SK-N-SH (cell line): ENCODE data around the gene SPAST. TPM values are rescaled to one million over a fixed set of nuclear protein-coding genes. Genes with fewer than 3 reads are reported as not detected.
"Not testable (repeated sequence)": the region's sequence is repeated elsewhere in the genome, so short reads cannot be mapped to it uniquely, and the experiment has no call there.

Source experiments
- CTCF ChIA-PET: fragments of 300-600, 350-600 bp; formaldehyde crosslinking; extraction: SDS; loops from one replicate; lab custom pipeline; 2021; lab: Yijun Ruan, JAX
- POLR2A ChIA-PET: fragments of 350-600 bp; sonication (Branson Sonifier 250); formaldehyde crosslinking; extraction: SDS; loops from one replicate; lab custom pipeline; 2020; ENCODE audit warnings: antibody characterized with exemption, inconsistent platforms; lab: Yijun Ruan, JAX
- DNase-seq: peaks from one replicate; pipeline ENCODE4 v3.0.0; 2012
- H2AFZ ChIP-seq: fragments of 200-600 bp; sonication (generic); 2 replicates; pipeline ENCODE4 v1.8.1; 2016; ENCODE audit warnings: antibody characterized with exemption, mild to moderate bottlenecking, low read depth
- H3F3A ChIP-seq: fragments of 200-600 bp; sonication (generic); replicated peaks from 2 replicates; pipeline ENCODE3; 2016; ENCODE audit warnings: antibody characterized with exemption, mild to moderate bottlenecking; ENCODE audit not compliant: insufficient read depth
- H3K27ac ChIP-seq, 2 experiments: fragments of 200-500 bp in 1 of 2; fragments of 200-600 bp in 1 of 2; sonication (Bioruptor generic) in 1 of 2; sonication (generic), shearing (Covaris generic) in 1 of 2; 2 replicates each; pipeline versions ENCODE4 v1.5.1 to v1.6.1; 2014 to 2016; ENCODE audit warnings: low read depth in 2 of 2, inconsistent platforms in 1 of 2, low read length in 1 of 2, mild to moderate bottlenecking in 1 of 2, mixed read lengths in 1 of 2
- H3K27me3 ChIP-seq: fragments of 200-600 bp; sonication (generic), shearing (Covaris generic); 2 replicates; pipeline ENCODE4 v1.6.1; 2016; ENCODE audit warnings: mixed run types; ENCODE audit not compliant: insufficient read depth
- H3K36me3 ChIP-seq, 2 experiments: fragments of 200-500 bp in 1 of 2; fragments of 200-600 bp in 1 of 2; sonication (Bioruptor generic) in 1 of 2; sonication (generic) in 1 of 2; replicated peaks in 1 of 2; 2 replicates each; pipeline versions ENCODE3 to v1.5.1; 2014 to 2016; ENCODE audit warnings: low read length in 1 of 2, mild to moderate bottlenecking in 1 of 2; ENCODE audit not compliant: insufficient read depth in 2 of 2, control insufficient read depth in 1 of 2
- H3K4me1 ChIP-seq, 2 experiments: fragments of 200-500 bp in 1 of 2; fragments of 200-600 bp in 1 of 2; sonication (Bioruptor generic) in 1 of 2; sonication (generic), shearing (Covaris generic) in 1 of 2; 2 replicates each; pipeline versions ENCODE4 v1.5.1 to v1.6.1; 2014 to 2016; ENCODE audit warnings: low read depth in 1 of 2, low read length in 1 of 2, mixed run types in 1 of 2; ENCODE audit not compliant: insufficient read depth in 2 of 2, control insufficient read depth in 1 of 2
- H3K4me2 ChIP-seq: fragments of 200-600 bp; sonication (generic), shearing (Covaris generic); 2 replicates; pipeline ENCODE4 v1.6.1; 2017; ENCODE audit warnings: mixed run types
- H3K4me3 ChIP-seq, 2 experiments: fragments of 200-500 bp in 1 of 2; fragments of 200-600 bp in 1 of 2; sonication (Bioruptor generic) in 1 of 2; sonication (generic), shearing (Covaris generic) in 1 of 2; 2 replicates each; pipeline versions ENCODE4 v1.5.1 to v1.8.1; 2014 to 2016; ENCODE audit warnings: low read depth in 2 of 2, inconsistent platforms in 1 of 2, low read length in 1 of 2, mild to moderate bottlenecking in 1 of 2, mixed read lengths in 1 of 2, moderate library complexity in 1 of 2
- H3K79me2 ChIP-seq: fragments of 200-600 bp; sonication (generic); 2 replicates; pipeline ENCODE4 v1.8.1; 2017; ENCODE audit warnings: mild to moderate bottlenecking; ENCODE audit not compliant: insufficient read depth
- H3K9ac ChIP-seq: fragments of 200-600 bp; sonication (generic); 2 replicates; pipeline ENCODE4 v1.6.1; 2017; ENCODE audit warnings: mixed run types
- H3K9me2 ChIP-seq: fragments of 200-600 bp; sonication (generic); 2 replicates; pipeline ENCODE4 v1.6.1; 2017; ENCODE audit warnings: mixed run types
- H3K9me3 ChIP-seq: fragments of 200-600 bp; sonication (generic); 2 replicates; pipeline ENCODE4 v1.6.1; 2017; ENCODE audit warnings: mixed run types, mild to moderate bottlenecking, moderate library complexity
- H4K20me1 ChIP-seq: fragments of 200-600 bp; sonication (generic); 2 replicates; pipeline ENCODE4 v1.6.1; 2017; ENCODE audit warnings: mild to moderate bottlenecking, mixed run types; ENCODE audit not compliant: insufficient read depth
- EP300 ChIP-seq, 2 experiments: IDR thresholded peaks; 2 replicates each; pipeline versions ENCODE4 v1.4.0 to v1.6.1; 2012; ENCODE audit warnings: borderline replicate concordance in 1 of 2, low read depth in 1 of 2, low read length in 1 of 2
- FOXJ3 ChIP-seq: sonication (generic); formaldehyde crosslinking; IDR thresholded peaks from 2 replicates; pipeline ENCODE4 v1.5.1; 2020; ENCODE audit warnings: mild to moderate bottlenecking, missing genetic modification reagents
- IRF3 ChIP-seq: fragments of 150-350 bp; IDR thresholded peaks from 2 replicates; pipeline ENCODE4 v1.6.1; 2016; ENCODE audit warnings: mild to moderate bottlenecking, low read depth, low read length
- PBX3 ChIP-seq: IDR thresholded peaks from 2 replicates; pipeline ENCODE4; 2012
- POLR2AphosphoS5 ChIP-seq: IDR thresholded peaks from 2 replicates; pipeline ENCODE4 v1.6.1; 2012; ENCODE audit warnings: low read depth, low read length
- TAF1 ChIP-seq: IDR thresholded peaks from 2 replicates; pipeline ENCODE4 v1.6.1; 2012; ENCODE audit warnings: low read depth, mild to moderate bottlenecking, low read length, moderate library complexity, borderline replicate concordance
- TCF12 ChIP-seq: IDR thresholded peaks from 2 replicates; pipeline ENCODE4 v1.4.0; 2012
- USF1 ChIP-seq: IDR thresholded peaks from 2 replicates; pipeline ENCODE4 v1.4.0; 2012; ENCODE audit warnings: low read depth, borderline replicate concordance
- USF2 ChIP-seq: fragments of 150-350 bp; IDR thresholded peaks from 2 replicates; pipeline ENCODE4 v1.6.1; 2017; ENCODE audit warnings: antibody characterized with exemption, low read length, low read depth, borderline replicate concordance
- ZBTB33 ChIP-seq: IDR thresholded peaks from 2 replicates; pipeline ENCODE4 v1.4.0; 2012; ENCODE audit warnings: low read depth, borderline replicate concordance
- WGBS: methylation state at CpG from one replicate; pipeline ENCODE4 v1.1.6; 2017; ENCODE audit warnings: low lambda C conversion rate; 5-methylcytosine and 5-hydroxymethylcytosine counted together
- polyA plus RNA-seq, 3 experiments: library from polyadenylated mRNA; depleted of rRNA; stranded (reverse); fragments of >200 nt; gene quantifications; 2 replicates each; pipeline ENCODE4 v1.2.3, GENCODE V29; 2012

Gene SPAST
- polyA plus RNA-seq, 1 of the 3 experiments (the other 2 are of a cell fraction): 6.1 TPM

GRCh38 chr2:32135409-32135808, 72.1 kb downstream of the SPAST start (continued):
- TF ChIP-seq IRF3 (no peak), FOXJ3 (CRISPR knock-in tag) (no peak), USF2 (no peak), PBX3 (no peak), POLR2AphosphoS5 (no peak), ZBTB33 (no peak), USF1 (no peak), EP300 (IDR thresholded peaks at IDR 0.05; ENCODE audit: borderline replicate concordance in 1 of 2, low read depth in 1 of 2, low read length in 1 of 2) (no peak), TAF1 (no peak)

- no peak overlapping the region for H3K4me3 ChIP-seq
- H3K9me3 ChIP-seq: no peaks in the 10 kb centered on the region
- no peaks in the 10 kb centered on the region for H3K27me3 ChIP-seq
- H3K79me2 ChIP-seq: no peaks in the 10 kb centered on the region
- 73% methylated on average over 4 of the region's 4 CpGs for WGBS
- peak overlapping the region; percentile 4; the same call in 1 of the 2 replicates for H3K4me2 ChIP-seq
- CTCF ChIA-PET: interaction anchor here (0.9 to 1.5 kb wide), 4 partner anchors 9 to 229 kb away, joined by 3 to 5 read pairs (median 3); no protein-coding TSS in a partner anchor
- no peaks in the 10 kb centered on the region; a peak in 1 of 4 replicates for H3K4me1 ChIP-seq
- H2AFZ ChIP-seq: no peak overlapping the region
- POLR2A ChIA-PET: no interaction called here
- DNase-seq: no peak
- H3F3A ChIP-seq: peaks cover 14% of the 10 kb centered on the region
- H3K36me3 ChIP-seq: peaks cover 8 to 26% of the 10 kb centered on the region in 2 experiments
- peak; percentile 77 for TF ChIP-seq TCF12
- peak; percentile 48; the same call in 1 of the 2 replicates for TF ChIP-seq PBX3
- TF ChIP-seq ZBTB33: no peak
- H3K27ac ChIP-seq: peak overlapping the region; percentile 50 to 55; a peak in 3 of 4 replicates
- H3K9me2 ChIP-seq: no peaks in the 10 kb centered on the region
- peak overlapping the region; percentile 3; the same call in 1 of the 2 replicates for H3K9ac ChIP-seq
- no peaks in the 10 kb centered on the region for H4K20me1 ChIP-seq
Measured at GRCh38 chr2:32136097-32136496, 72.7 kb downstream of the SPAST start.

GRCh38 chr2:32151544-32151943, 88.2 kb downstream of the SPAST start:
- peaks cover 17 to 43% of the 10 kb centered on the region in 2 experiments for H3K36me3 ChIP-seq
- H3K27me3 ChIP-seq, H2AFZ ChIP-seq, H3K79me2 ChIP-seq, H3K27ac ChIP-seq, H3K9me3 ChIP-seq, H3K9me2 ChIP-seq, CTCF ChIA-PET, DNase-seq, H4K20me1 ChIP-seq, H3K4me1 ChIP-seq, H3K4me3 ChIP-seq, H3F3A ChIP-seq, H3K9ac ChIP-seq, H3K4me2 ChIP-seq, POLR2A ChIA-PET: not testable (repeated sequence)
- WGBS: 96% methylated on average over 14 of the region's 14 CpGs
